GM12873 (cell line): ENCODE results near the gene OR4D2.

Experiments used
- TF ChIP-seq, protein P1 (sequence below): IDR thresholded peaks from 2 replicates; pipeline ENCODE4 v1.5.1; 2012; ENCODE audit warnings: low read depth, mild to moderate bottlenecking, moderate library complexity, low read length, control low read depth; ENCODE audit not compliant: insufficient read depth; ENCODE audit errors: missing control alignments

Gene OR4D2

GRCh38 chr17:58176200-58176599, 9.4 kb downstream of the OR4D2 start:
- TF ChIP-seq, protein P1, sequence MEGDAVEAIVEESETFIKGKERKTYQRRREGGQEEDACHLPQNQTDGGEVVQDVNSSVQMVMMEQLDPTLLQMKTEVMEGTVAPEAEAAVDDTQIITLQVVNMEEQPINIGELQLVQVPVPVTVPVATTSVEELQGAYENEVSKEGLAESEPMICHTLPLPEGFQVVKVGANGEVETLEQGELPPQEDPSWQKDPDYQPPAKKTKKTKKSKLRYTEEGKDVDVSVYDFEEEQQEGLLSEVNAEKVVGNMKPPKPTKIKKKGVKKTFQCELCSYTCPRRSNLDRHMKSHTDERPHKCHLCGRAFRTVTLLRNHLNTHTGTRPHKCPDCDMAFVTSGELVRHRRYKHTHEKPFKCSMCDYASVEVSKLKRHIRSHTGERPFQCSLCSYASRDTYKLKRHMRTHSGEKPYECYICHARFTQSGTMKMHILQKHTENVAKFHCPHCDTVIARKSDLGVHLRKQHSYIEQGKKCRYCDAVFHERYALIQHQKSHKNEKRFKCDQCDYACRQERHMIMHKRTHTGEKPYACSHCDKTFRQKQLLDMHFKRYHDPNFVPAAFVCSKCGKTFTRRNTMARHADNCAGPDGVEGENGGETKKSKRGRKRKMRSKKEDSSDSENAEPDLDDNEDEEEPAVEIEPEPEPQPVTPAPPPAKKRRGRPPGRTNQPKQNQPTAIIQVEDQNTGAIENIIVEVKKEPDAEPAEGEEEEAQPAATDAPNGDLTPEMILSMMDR, result no peak

DNA sequence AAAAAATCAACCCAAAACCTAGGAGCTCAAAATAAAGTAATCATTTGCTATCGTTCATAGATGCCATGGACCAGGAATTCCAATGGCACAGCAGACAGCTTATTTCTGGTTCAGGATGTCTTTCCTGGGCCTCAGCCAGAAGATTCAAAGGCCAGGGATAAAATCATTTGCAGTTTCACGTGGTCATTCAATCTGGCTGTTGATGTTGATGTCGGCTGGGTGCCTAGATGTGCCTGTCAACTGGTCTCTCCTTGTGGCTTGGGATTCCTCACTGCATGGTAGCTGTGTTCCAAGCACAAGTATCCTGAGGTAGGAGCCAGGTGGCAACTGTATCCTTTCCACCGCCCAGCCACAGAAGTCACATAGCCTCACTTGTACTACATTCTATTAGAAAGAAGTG, 15.0 kb downstream of the OR4D2 start:
- TF ChIP-seq, protein P1, result no peak

DNA sequence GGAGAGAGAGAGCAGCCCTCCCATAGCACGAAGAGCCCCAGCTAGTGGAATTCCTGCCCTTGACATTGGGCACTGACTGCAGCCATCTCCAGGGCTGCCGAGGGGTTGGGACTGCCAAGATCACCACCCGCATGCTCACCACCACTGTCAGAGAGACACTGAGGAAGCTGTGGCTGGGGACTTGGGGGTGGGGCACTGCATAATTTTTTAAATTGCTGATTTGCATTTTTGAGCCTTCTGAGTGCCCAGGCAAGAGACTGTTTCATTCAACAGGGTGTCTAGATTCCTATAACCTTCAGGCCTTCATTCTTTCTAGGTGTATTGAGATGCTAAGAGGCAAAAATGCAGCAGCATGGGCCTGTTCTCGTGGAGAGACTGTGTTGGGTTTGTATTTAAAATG, 16.7 kb downstream of the OR4D2 start:
- TF ChIP-seq, protein P1, result no peak

- TF ChIP-seq, protein P1, result no peak
Observed at GRCh38 chr17:58184308-58184985, 17.7 kb downstream of the OR4D2 start.

DNA sequence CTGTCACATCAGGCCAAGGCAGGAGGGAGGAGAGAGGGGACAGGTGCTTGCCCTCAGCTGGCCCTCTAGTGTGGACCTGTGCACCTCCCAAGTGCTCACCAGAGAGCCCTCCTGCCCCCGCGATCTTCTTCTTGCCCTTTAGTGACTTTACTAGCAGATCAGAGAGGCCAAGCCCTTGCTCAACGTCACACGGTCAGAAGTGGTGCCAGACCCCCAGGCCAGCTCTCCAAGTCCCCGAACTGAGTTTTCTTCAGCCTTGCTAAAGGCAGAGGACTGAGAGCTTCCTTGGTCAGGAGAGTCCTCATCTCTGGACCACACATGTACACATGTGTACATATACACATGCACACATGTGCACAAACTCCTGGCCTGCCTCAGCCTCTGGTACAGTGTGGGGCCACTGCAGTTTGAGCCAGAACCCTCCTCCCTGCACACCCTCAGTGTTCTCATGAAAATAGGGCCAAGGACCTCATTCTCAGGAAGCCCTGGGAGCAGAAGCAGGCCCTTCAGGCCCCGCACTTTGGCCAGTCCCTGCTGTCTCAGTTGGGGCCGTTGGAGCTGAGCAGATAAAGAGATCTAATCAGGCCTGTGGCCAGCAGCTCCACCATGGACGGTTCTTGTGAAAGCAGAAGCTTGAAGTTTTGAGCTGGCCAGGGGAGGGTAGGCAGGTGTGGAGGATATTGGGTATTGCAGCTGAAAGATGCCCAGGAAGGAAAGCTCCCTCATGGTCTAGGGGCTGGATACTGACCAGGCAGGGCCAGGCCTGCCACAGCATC, 18.4 kb downstream of the OR4D2 start:
- TF ChIP-seq, protein P1, result no peak

- TF ChIP-seq, protein P1, result no peak
Observed at GRCh38 chr17:58186591-58186990, 19.8 kb downstream of the OR4D2 start.

DNA sequence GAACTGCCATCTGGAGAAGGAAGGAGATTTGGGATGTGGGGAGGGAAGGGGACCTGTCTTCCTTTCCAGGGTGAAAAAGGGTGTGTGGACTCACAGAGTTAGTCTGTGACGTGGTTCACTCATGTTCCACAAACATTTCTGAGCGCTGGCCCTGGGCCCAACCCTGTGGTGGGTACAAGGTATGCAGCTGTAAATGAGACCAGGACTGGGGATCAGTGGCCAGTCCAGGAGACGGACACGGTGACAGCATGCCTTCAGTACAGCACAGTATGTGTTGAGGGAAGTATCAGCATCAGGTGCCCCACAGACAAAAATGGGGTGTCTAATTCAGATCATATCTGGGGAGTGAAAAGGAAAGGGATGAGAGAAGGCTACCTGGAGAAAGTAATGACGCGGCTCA, 20.3 kb downstream of the OR4D2 start:
- TF ChIP-seq, protein P1, result no peak
